Mucosa of stomach (tissue), 1 donor: ENCODE results near the gene PALLD.
A peak's percentile ranks its signal among the peaks of the same experiment; 100 is the strongest.

Source experiments
- H3K27me3 ChIP-seq: one replicate; pipeline ENCODE4 v1.7.0; 2013; ENCODE audit warnings: mild to moderate bottlenecking, low read length; ENCODE audit not compliant: control insufficient read depth, insufficient read depth
- H3K36me3 ChIP-seq: one replicate; pipeline ENCODE4 v1.7.0; 2013; ENCODE audit warnings: low read length; ENCODE audit not compliant: control insufficient read depth, insufficient read depth
- H3K4me1 ChIP-seq: one replicate; pipeline ENCODE4 v1.7.0; 2013; ENCODE audit warnings: mild to moderate bottlenecking, low read length; ENCODE audit not compliant: control insufficient read depth, insufficient read depth
- H3K4me3 ChIP-seq: one replicate; pipeline ENCODE4 v1.7.0; 2013; ENCODE audit warnings: low read length
- H3K9ac ChIP-seq: one replicate; pipeline ENCODE4 v1.7.0; 2013; ENCODE audit warnings: mild to moderate bottlenecking, low read length, moderate library complexity
- H3K9me3 ChIP-seq: one replicate; pipeline ENCODE4 v1.7.0; 2013; ENCODE audit warnings: mild to moderate bottlenecking, low read length, moderate library complexity; ENCODE audit not compliant: control insufficient read depth
- donor health status: Pancreatic carcinoma.

PALLD gene

DNA sequence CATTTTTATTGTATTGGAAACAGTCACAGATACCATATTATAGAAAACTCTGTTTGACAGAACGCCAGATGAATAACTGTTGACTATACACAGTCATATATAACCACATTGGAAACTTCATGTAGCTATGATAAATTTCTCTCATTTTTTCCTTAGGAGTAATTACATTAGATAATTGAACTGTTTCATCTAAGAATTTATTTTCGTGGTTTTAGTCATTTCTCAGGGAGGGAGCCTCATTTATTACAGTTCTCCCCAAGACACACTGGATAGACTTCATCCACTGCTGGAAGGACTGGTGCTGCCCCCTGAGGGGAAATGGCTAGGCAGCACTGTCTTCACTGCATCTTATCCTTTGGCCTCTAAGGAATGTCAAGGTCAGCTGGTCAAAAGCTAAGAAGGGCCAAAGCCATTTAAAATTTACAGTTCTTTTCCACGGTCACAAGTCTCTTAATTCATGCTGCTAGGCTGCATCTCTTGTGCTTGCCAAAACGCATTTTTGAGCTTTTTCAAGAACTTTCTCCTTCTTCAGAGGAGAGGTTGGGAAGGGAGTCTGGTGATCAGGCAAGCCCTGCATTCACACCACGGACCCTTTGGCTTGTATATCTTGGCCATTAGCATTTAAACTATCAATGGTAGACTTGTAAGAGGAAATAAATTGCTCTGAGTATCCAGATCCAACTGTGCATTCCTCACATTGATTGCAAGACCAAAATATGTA lies 368.1 kb downstream of the PALLD start:
- Histone ChIP-seq H3K9me3 (no peaks in the 10 kb centered on the region), H3K27me3 (no peaks in the 10 kb centered on the region), H3K4me3 (no peak overlapping the region), H3K36me3 (no peaks in the 10 kb centered on the region), H3K9ac (no peak overlapping the region), H3K4me1 (peaks cover 20% of the 10 kb centered on the region)

DNA sequence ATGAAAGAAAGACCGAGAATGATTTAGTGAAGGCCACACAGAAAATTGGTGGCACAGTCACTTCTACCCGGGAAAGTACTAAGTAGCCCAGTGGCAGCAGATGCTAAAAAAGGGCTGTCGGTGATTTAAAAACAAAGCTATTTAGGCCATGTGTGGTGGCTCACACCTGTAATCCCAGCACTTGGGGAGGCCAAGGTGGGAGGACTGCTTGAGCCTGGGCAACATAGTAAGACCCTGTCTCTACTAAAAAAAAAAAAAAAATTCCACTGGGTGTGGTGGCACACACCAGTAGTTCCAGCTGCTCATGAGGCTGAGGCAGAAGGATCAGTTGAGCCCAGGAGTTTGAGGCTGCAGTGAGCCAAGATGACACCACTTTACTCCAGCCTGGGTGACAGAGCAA lies 369.0 kb downstream of the PALLD start:
- no peak overlapping the region for H3K9ac ChIP-seq
- H3K36me3 ChIP-seq = no peaks in the 10 kb centered on the region
- H3K9me3 ChIP-seq = no peaks in the 10 kb centered on the region
- no peaks in the 10 kb centered on the region for H3K27me3 ChIP-seq
- H3K4me3 ChIP-seq = no peak overlapping the region
- H3K4me1 ChIP-seq = peaks cover 20% of the 10 kb centered on the region

DNA sequence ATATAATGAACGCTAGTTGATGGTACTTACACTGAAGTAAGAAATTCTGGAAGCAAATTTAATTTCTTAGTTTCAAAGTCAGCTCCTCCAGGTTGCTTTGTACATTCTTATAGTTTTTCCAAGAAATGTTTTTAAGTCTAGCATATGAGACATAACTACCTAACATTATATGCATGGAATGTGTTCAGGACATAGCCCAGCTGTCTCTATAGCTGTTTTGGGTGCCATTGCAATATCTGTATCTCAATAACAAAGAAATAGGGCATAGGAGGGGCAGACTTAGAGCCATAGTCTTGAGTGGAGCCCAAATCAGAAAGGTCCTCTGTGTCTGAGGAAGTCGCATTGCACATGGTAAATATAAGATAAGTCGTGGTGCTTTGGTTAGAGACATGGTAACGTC lies 369.8 kb downstream of the PALLD start:
- Histone ChIP-seq H3K9ac (no peak overlapping the region), H3K27me3 (no peaks in the 10 kb centered on the region), H3K4me1 (peaks cover 20% of the 10 kb centered on the region), H3K4me3 (no peak overlapping the region), H3K9me3 (no peaks in the 10 kb centered on the region), H3K36me3 (no peaks in the 10 kb centered on the region)

DNA sequence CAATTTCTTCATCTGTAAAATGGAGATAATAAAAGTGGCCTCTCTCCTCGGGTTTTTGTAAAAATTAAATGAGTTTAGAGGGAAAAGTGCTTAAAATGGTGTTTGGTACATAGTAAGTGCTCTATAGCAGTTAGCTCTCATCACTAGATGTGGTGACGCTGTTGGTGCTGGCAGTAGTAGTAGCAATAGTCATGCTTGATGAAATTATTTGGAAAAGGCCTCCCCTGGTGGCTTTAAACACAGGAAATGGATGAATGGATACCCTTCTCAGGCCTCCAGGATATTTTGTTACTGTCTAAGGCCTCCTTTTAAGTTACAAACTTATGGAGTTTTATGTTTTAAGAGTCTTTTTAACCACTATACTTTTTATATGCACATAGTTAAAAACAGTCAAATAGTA lies 370.3 kb downstream of the PALLD start:
- H3K4me1 ChIP-seq = peaks cover 20% of the 10 kb centered on the region
- H3K27me3 ChIP-seq = no peaks in the 10 kb centered on the region
- H3K9ac ChIP-seq = no peak overlapping the region
- no peaks in the 10 kb centered on the region for H3K9me3 ChIP-seq
- H3K4me3 ChIP-seq = no peak overlapping the region
- H3K36me3 ChIP-seq = no peaks in the 10 kb centered on the region

DNA sequence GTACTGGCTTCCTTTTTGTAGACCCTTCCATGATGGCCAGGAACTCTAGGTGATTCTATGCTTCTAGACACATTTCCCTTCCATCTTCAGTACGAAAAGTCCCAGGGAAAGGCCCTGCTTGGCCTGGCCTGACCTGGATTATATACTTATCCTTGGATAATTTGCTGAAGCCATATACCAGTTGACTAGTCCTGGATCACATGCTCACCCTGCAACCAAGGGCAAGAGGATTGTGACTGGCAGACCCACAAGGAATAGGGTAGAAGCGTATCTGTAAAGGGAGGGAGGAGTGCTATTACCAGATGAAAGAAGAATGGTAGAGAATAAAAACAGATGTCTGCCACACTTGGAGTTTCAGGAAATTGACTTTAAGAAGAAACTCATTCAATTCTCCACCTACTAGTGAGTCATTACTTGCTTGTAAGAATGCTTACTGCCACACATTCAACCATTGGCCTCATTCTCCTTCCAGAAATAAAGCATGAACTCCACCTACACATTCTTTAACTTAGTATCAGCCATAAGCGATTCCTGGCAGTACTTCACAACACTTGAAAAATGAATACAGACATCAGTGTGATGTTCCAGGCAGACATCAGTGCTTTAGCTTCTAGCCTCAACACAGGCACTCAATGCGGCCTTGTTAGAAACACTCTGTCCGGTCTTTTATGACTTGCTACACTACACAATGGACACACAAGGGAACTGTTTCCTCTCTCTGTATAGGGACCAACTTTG lies 371.4 kb downstream of the PALLD start:
- Histone ChIP-seq H3K9ac (no peak overlapping the region), H3K9me3 (no peaks in the 10 kb centered on the region), H3K27me3 (no peaks in the 10 kb centered on the region), H3K4me3 (no peak overlapping the region), H3K36me3 (no peaks in the 10 kb centered on the region), H3K4me1 (peaks cover 20% of the 10 kb centered on the region)

DNA sequence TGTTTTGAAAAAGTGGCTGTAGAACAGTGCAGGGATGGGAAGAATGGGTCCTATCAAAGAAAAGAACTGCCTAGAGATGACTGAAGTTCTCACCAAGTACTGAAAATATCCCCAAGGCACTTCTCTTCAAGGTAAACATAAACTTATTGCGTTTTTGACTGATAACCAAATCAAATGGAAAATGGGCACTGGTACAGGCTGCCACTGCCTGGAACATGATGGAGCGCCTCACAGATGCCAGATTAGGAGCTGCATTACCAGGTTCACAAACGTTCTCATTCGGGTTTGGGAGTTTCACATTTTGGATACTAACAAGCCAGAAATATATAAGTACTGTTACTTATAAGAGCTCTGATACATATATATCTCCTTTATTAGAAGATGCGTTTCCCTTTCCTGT lies 371.9 kb downstream of the PALLD start:
- no peaks in the 10 kb centered on the region for H3K27me3 ChIP-seq
- H3K4me3 ChIP-seq = no peak overlapping the region
- no peaks in the 10 kb centered on the region for H3K9me3 ChIP-seq
- no peaks in the 10 kb centered on the region for H3K36me3 ChIP-seq
- H3K4me1 ChIP-seq = peaks cover 20% of the 10 kb centered on the region
- no peak overlapping the region for H3K9ac ChIP-seq

DNA sequence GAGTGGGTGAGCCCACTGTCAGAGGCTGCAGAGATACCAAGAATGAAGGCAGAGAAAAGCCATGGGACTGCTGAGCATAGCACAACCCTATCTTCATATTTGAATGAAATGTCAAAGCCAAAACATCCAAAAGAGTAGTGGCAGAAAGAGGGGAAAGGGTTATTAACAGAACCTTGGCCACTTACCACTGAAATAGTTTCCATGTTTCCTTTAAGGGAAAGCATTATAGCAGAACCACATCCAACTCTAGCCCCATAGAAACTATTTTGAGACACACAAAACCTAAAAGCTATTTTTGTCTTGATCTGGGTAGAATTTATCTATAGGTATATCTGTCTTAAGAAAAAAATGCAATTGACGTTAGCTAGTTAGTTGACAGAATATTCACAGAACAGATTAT lies 373.2 kb downstream of the PALLD start:
- H3K4me1 ChIP-seq = peaks cover 20% of the 10 kb centered on the region

DNA sequence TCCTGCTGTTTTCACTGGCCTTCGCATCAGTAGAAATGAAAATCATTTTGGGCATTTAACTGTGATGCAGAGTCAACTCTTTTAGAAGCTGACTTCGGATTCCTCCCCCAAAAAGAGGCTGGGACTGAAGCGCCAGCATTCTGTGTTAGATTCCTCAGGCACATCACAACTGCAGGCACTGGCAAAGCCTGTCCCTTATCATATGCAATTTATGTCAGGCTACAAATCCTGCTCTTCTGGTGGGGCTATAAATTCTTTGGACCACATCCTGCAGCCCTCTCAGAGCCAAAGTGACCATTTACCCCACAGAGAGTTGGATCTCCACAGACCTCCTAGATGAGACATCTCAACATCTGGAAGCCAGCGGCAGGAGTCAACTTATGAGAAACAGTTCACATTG lies 374.8 kb downstream of the PALLD start:
- peaks cover 20% of the 10 kb centered on the region for H3K4me1 ChIP-seq
- no peak overlapping the region for H3K9ac ChIP-seq
- no peaks in the 10 kb centered on the region for H3K27me3 ChIP-seq
- no peaks in the 10 kb centered on the region for H3K36me3 ChIP-seq
- no peak overlapping the region for H3K4me3 ChIP-seq
- no peaks in the 10 kb centered on the region for H3K9me3 ChIP-seq

More for the DNA sequence above, 373.2 kb downstream of the PALLD start:
- Histone ChIP-seq H3K4me3 (no peak overlapping the region), H3K36me3 (no peaks in the 10 kb centered on the region), H3K9ac (no peak overlapping the region), H3K9me3 (no peaks in the 10 kb centered on the region), H3K27me3 (no peaks in the 10 kb centered on the region)

DNA sequence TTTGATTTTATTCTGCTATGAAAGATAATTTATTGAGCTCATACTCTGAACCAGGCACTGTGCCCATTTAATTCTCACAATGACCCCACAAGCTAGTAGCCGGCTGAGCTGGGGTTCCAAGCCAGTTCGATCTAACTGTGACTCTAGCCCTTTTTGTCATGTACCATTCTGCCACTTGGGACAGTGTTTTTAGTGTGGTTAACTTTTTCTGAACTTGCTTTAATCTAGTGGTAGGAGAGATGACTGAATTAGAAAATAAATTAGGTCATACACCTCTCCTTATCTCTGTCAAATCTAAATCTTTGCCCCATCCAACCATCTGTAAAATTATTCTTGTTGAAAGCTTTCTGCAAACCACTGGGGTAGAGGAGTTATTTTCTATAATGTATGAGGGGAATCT lies 377.2 kb downstream of the PALLD start:
- Histone ChIP-seq H3K36me3 (no peaks in the 10 kb centered on the region), H3K4me1 (peaks cover 8% of the 10 kb centered on the region), H3K9me3 (no peaks in the 10 kb centered on the region), H3K9ac (no peak overlapping the region), H3K27me3 (no peaks in the 10 kb centered on the region), H3K4me3 (no peak overlapping the region)

DNA sequence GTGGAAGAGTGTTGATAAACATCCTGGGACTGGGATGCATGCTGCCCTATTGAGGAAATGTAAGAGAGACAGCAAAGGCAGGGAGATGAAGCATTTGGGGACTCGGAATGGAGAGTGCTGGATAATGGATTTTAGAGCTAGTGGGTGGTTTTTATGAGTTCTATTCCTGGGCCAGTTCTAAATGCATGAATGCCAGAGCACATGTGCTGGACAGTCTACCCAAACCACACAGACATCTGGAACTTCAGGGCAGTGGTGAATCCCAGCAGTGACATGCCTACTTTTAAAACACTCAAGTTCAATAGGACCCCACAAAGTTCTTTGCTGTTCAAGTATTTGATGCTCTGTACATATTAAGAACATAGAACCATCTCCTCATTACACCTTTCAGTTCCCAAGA lies 379.3 kb downstream of the PALLD start:
- Histone ChIP-seq H3K36me3 (no peaks in the 10 kb centered on the region), H3K4me3 (no peak overlapping the region), H3K9me3 (no peaks in the 10 kb centered on the region), H3K4me1 (peaks cover 22% of the 10 kb centered on the region), H3K27me3 (no peaks in the 10 kb centered on the region), H3K9ac (no peak overlapping the region)

DNA sequence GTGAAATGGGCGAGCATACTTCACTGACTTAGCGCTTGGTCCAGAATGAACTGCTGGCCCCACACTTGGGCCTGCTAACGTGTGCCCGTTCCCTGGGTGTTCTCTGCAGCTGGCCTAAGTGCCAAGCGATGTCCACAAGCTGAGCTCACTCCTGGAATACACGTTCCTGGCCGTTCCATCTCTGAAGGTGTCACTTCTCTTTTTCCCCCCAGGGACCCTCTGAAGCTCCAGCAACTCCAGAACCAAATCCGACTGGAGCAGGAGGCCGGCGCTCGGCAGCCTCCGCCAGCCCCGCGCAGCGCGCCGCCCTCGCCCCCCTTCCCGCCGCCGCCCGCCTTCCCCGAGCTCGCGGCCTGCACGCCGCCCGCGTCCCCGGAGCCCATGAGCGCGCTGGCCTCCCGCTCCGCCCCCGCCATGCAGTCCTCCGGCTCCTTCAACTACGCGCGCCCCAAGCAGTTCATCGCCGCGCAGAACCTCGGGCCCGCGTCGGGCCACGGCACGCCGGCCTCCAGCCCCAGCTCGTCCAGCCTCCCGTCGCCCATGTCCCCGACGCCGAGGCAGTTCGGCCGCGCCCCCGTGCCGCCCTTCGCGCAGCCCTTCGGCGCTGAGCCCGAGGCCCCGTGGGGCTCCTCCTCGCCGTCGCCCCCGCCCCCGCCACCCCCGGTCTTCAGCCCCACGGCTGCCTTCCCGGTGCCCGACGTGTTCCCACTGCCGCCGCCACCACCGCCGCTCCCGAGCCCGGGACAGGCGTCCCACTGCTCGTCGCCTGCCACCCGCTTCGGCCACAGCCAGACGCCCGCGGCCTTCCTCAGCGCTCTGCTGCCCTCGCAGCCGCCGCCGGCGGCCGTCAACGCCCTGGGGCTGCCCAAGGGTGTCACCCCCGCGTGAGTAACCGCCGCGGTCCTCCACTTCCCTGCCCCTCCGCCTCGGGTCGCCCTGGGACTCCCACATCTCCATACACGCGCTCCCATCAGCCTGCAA lies 380.9 kb downstream of the PALLD start:
- Histone ChIP-seq H3K4me3 (no peak overlapping the region), H3K27me3 (no peaks in the 10 kb centered on the region), H3K4me1 (peaks cover 28% of the 10 kb centered on the region), H3K36me3 (no peaks in the 10 kb centered on the region), H3K9me3 (no peaks in the 10 kb centered on the region), H3K9ac (peak overlapping the region; percentile 24)

DNA sequence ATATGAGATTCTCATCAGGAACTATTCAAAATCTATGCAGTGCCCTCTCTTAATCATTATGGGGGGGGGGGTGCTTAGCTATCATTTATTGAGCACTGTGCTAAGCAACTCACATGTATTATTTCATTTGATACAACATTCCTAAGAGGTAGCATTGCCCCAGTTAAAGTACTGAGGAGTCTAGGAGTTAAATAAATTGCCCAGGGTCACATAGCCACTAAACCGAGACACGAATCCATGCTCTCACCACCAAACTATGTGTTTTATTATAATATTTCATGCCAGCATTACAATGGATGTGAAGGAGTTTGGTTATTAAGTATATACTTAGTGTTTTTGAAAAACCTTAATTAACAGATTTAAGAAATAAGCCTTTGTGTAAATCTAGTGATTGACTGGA lies 381.8 kb downstream of the PALLD start:
- Histone ChIP-seq H3K9ac (no peak overlapping the region), H3K4me3 (no peak overlapping the region), H3K9me3 (no peaks in the 10 kb centered on the region), H3K27me3 (no peaks in the 10 kb centered on the region), H3K4me1 (peaks cover 28% of the 10 kb centered on the region), H3K36me3 (no peaks in the 10 kb centered on the region)
